GM18505 (cell line): ENCODE results near the gene WDR17.
"Not testable (repeated sequence)": the region's sequence is repeated elsewhere in the genome, so short reads cannot be mapped to it uniquely, and the experiment has no call there.

ENCODE experiments used
- ATAC-seq: cut with Tn5 transposase; IDR thresholded peaks from one replicate; pipeline ENCODE4 v1.9.1; 2021; ENCODE audit not compliant: unreplicated experiment
- POLR2A ChIP-seq: IDR thresholded peaks from 4 replicates; pipeline ENCODE4 v1.6.1; 2011; ENCODE audit warnings: borderline replicate concordance; ENCODE audit not compliant: insufficient read depth, insufficient read length; ENCODE audit errors: extremely low read depth

Gene WDR17

DNA sequence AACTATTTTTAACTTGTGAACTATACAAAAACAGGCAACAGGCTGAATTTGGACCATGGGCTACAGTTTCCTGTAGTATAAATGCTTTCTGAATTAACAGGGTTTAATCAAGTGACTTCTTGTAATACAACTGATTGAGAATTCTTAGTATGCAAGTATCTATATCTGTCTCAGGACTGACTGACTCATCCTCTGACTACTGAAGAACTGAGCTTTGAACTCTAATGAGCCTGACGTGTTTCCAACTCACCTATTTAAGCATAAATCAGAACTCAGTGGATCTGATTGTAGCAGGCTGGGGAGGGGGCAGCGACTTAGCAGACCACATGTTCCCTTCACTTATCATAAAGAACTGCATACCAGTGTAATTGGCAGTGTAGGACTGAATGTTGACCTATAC is 122.0 kb downstream of the WDR17 start:
- no peak for ATAC-seq
- no peak for TF ChIP-seq POLR2A

DNA sequence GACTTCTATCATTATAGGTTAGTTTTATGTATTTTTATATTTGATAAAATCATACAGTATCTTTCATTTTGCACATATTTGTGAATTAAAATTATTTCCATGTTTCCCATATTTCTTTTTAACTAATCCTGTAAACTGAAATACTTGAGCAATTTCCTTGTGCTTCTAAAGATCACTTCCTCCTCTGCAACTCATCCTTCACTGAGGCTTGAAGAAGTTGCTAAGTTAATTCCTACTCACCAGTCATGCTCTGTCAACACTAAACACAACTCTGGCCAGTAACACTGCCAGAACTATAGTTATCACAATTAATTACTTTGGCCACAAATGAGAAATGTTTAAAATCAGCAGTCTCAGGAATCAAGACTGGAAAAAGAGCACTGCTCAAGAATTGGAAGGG is 123.0 kb downstream of the WDR17 start:
- no peak for ATAC-seq
- TF ChIP-seq POLR2A: no peak

DNA sequence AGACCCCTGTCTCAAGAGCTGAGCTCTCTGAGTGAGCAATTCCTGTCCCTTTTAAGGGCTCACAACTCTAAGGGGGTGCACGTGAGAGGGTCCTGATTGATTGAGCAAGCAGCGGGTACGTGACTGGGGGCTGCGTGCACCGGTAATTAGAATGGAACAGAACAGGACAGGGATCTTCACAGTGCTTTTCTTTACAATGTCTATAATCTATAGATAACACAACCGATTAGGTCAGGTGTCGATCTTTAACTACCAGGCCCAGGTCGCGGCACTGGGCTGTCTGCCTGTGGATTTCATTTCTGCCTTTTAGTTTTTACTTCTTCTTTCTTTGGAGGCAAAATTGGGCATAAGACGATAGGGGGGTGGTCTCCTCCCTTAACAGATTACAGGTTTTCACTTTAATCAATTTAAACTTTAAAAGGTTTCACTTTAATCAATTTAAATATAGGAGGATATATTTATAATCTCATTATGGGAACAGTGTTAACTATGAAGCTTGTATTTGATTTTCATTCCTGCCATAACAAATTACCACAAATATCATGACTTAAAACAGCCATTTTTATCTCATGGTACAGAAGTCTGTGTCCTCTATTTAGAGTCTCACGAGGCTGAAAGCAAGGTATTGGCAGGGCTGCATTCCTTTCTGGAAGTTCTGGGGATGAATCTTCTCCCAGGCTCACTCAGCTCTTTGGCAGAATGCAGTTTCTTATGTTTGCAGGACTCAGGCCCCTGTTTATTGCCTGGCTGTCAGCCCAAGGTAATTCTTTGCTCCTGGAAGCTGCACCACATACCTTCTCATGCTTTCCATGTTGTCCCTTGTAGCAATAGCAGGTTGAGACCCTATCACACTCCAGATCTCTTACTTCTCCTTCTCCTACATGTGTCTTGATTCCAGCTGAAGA is 124.5 kb downstream of the WDR17 start:
- no peak for TF ChIP-seq POLR2A
- ATAC-seq: no peak

DNA sequence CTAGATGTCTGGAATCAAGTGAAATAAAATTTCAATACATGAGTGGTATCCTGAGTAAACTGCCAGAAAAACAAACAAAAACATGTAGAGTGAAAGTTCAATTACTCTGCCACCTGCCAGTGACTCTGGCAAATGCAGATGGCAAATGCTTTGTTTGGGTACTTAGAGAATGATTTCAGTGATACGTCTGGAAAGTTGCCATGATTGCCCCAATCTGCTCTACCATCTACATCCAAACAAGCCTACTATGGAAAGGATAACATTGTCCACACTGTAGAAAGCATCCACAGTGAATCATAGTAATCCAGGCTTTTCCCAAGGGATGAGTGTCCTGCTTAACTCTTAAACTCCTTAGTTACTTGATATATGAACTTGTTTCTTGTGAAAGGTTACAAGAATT is 126.3 kb downstream of the WDR17 start:
- no peak for TF ChIP-seq POLR2A
- no peak for ATAC-seq

DNA sequence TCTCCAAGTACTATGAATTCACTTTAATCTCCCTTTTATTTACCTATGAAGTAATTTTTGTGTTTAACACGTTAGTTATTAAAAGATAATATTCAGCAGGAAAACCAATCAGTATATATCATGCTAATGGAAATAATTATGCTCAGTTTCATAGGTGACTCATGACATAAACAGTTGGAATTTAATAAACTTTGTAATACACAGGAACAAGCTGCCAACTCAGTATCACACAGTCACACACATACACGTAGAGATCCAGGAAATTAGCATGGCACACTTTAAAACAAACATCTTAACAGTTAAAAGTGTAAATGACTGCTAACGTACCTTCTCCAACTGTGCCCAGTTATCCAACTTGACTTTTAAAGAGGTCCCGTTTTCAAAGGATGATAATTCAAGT is 127.5 kb downstream of the WDR17 start:
- TF ChIP-seq POLR2A: no peak
- ATAC-seq: no peak

DNA sequence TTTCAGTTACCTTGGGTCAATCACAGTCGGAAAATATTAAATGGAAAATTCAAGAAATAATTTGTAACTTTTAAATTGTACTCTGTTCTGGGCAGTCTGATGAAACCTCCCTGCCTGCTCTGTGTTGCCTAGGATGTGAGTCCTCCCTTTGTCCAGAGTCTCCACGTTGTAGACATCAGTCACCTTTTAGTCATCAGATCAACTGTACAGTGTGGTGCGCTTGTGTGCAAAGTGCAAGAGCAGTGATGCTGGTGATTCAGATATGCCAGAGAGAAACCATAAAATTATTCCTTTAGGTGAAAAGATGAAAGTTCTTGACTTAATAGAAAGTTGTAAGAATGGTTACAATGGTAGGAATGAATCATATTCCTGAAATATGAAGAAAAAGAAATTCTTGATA is 128.3 kb downstream of the WDR17 start:
- no peak for TF ChIP-seq POLR2A
- no peak for ATAC-seq

DNA sequence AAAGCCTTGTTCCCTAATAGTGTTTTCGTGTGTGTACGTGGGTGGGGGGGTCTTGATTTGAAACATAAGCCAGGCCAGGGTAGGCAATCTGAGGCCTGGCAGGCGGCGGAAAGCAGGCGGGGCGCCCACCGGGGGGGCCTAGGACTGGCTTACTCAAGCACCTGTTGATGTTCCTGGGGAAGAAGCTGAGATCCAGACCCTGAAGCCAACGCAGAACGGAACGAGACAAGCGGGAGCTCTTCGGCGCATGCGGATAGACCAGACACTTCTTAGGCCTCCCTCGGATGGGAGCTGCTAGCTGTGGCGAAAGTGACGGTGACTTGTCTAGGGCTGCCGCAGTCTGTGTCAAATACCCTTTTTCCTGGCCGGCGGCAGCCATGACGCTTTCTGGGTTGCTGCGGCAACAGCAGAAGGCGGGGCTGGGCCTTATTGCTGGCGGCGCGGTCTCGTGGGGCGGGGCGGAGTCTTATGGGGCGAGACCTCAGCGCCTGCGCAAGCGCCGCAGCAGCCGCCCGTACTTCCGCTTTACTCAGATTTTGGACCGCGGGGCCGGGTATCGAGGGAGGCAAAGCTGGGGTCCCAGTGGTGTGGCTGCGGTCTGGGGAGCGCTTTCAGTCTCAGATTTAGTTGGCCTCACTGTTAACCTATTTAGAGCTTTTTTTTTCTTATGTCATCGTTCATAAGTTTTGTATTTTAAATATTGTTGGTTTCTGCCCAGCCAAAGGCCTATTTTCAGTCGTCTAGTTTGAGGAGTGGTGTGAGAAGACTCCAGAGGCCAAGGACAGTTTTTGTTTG is 129.7 kb downstream of the WDR17 start, which contains the start of gene SPATA4:
Gene SPATA4 (minus strand): TSS at position 402 of the 795 bp plus-strand sequence. CDS start 23 bp downstream, at position 379.
- no peak for TF ChIP-seq POLR2A

DNA sequence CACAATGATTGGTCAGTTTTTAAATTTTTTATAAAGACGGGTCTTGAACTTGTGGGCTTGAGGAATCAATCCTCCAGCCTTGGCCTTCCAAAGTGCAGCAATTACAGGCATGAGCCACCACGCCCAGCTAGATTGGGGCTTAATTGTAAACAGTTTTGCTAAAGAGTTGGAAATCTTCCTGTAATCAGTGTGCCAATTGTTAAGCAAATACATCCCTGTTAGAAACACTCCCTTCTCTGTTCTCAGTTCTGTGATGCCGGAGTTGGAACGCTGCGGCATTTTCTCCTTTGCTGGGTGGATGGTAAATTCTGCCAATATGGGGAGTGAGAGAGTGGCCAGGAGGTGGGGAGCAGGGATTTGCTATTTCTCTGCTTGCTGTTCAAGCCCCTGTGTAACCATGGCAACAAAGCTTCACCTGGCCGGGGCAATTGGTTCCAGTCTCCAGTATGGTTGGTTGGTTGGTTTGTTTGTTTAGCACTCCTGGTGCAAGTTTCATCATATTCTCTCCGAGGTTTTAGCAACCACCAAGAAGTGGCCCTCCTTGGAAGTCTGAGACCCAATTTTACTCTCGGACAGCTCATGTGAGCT is 132.8 kb downstream of the WDR17 start:
- TF ChIP-seq POLR2A: no peak
- ATAC-seq: no peak

More for the DNA sequence above, 129.7 kb downstream of the WDR17 start, which contains the start of gene SPATA4:
- ATAC-seq: peak; percentile 99

DNA sequence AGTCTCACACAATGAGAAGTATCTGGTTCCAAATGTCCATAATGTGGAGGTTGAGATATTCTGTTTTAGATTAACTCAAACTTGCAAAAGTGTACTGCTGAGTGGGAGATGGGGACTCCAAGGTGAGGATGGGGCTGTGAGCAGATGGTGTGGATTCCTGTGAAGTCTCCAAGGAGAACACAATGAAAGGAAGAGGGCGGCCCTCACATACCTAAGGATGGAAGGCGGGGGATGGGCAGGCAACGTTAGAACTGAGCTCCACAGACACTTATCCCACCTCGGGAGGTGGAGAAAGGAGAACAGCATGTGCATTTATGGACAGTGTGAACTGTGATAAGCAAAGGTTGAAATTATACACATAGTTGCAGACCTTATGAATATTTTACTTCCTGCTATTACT is 139.7 kb downstream of the WDR17 start:
- ATAC-seq: no peak
- no peak for TF ChIP-seq POLR2A

DNA sequence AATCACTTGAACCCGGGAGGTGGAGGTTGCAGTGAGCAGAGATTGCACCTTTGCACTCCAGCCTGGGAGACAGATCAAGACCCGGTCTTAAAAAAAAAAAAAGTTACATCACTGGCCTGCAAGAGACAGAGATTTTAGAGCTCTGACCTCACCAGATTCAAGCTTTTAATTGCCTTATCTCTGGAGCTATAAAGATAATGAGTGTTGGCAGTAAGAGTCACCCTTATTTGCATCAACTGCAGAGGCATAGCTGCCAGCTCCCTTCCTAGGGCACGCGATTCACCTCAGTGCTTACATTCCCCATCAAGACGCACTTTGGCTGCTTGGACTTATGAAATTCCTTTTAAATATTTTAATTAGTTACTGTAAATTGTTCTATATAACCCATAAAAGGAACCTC is 142.2 kb downstream of the WDR17 start:
- ATAC-seq: no peak
- TF ChIP-seq POLR2A: no peak

DNA sequence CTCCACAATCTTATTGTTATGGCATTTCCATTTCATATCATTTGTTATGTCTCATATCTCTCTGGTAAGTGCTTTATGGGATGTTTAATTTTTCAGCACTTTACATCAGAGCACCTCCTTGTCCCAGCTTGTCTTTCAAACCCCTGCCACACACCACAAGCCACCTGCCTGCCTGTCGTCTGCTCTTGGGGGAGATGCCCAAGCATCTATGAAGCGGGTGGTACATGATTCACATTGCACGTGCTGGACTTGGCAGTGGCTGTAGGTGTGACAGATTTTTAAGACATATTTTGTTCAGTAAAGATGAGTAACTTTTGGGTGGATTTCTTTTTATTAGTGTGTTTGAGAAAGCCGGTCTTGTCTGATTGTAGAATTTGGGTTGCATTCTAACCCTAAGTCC is 143.9 kb downstream of the WDR17 start:
- no peak for TF ChIP-seq POLR2A
- no peak for ATAC-seq

DNA sequence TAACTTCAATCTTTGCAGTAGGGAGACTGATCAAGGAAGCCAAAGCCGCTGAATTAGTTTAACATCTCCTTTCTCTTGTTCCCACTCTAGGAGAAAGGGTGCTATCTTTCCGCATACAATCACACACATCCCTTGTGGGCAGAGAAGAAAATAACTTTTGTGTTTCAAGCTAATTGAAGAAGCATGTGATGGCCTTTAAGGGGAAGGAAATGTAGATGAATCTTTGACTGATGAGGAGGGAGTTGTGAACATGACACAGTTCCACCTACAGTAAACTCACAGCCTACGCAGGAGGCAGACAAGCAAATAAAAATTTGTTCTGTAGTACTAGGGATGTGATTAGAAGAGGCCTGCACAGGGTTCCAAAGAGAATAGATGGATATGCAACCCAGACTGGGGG is 144.5 kb downstream of the WDR17 start:
- no peak for ATAC-seq
- TF ChIP-seq POLR2A: no peak

DNA sequence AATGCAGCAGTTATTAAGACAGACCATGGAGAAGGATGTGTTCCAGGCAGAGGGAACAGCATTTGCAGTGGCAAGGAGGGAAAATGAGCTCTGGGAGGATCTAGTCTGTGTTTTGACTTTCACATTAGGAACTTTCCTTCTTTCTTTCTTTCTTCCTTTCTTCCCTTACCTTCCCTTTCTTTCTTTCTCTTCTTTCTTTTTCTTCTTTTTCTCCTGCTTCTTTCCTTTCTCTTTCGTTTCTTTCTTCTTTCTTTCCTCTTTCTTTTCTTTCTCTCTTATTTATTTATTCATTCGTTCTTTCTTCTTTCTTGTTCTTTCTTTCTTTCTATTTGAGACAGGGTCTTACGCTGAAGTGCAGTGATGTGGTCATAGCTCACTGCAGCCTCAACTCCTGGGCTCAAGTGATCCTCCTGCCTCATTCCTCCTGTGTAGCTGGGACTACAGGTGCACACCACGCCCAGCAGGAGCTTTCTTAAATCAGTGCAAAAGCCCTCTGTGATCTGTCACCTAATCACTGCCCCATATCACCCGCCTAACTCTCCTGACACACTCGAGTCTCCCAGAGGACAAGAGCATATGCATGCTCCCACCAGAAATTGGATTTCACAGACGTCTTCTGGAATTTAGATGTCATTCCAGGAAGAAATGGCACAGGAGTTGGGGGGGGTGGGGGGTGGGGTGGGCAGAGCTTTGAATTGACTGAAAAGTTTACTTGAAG is 145.1 kb downstream of the WDR17 start:
- no peak for ATAC-seq
- TF ChIP-seq POLR2A: no peak

DNA sequence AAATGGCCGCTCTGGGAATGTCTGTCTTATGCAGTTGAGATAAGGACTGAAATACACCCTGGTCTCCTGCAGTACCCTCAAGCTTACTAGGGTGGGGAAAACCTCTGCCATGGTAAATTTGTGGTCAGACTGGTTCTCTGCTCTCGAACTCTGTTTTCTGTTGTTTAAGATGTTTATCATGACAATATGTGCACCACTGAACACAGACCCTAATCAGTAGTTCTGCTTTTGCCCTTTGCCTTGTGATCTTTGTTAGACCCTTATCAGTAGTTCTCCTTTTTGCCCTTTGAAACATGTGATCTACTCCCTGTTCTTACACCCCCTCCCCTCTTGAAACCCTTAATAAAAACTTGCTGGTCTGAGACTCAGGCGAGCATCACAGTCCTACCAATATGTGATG is 146.7 kb downstream of the WDR17 start:
- not testable (repeated sequence) for ATAC-seq

DNA sequence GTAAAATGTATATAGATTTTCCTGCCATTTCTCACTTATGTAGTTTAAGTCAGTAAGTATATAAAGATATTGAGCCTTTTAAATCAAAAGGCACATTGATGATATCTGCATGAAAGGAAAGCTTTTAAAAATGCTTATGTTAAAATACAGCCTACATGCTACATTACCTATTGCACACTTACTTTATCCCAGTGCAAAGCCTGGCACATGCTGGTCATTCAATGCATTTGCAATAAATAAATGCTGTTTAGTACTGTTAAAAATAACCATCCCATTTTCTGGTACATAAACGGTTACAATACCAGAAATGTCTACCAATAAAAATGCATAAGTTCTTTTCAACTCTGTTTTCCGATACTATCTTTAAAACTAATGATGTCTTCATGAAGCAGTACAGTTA is 151.9 kb downstream of the WDR17 start:
- no peak for ATAC-seq
- TF ChIP-seq POLR2A: no peak
